H9 (cell line): ENCODE results near the gene CPT2. TPM values are rescaled to one million over a fixed set of nuclear protein-coding genes. Genes with fewer than 3 reads are reported as not detected.

Experiments used
- DNase-seq: peaks from one replicate; pipeline ENCODE4 v3.0.0-alpha.2; 2017
- H2AFZ ChIP-seq: one replicate; pipeline ENCODE4 v1.6.1; 2013; ENCODE audit warnings: mild to moderate bottlenecking, low read length, control low read depth, moderate library complexity
- H2AK5ac ChIP-seq: 2 replicates; pipeline ENCODE4 v1.6.1; 2013; ENCODE audit warnings: low read length, control low read depth, mixed read lengths; ENCODE audit not compliant: insufficient read length
- H2BK120ac ChIP-seq: one replicate; pipeline ENCODE4 v1.6.1; 2013; ENCODE audit warnings: low read depth, mild to moderate bottlenecking, low read length, control low read depth, inconsistent platforms; ENCODE audit not compliant: poor library complexity, severe bottlenecking
- H2BK12ac ChIP-seq: 2 replicates; pipeline ENCODE4 v1.6.1; 2013; ENCODE audit warnings: low read length, control low read depth, mixed read lengths, low read depth; ENCODE audit not compliant: insufficient read length
- H2BK15ac ChIP-seq: 2 replicates; pipeline ENCODE4 v1.6.1; 2013; ENCODE audit warnings: low read depth, low read length, control low read depth
- H2BK20ac ChIP-seq: one replicate; pipeline ENCODE4 v1.6.1; 2013; ENCODE audit warnings: low read depth, mild to moderate bottlenecking, low read length, control low read depth, inconsistent platforms; ENCODE audit not compliant: poor library complexity, severe bottlenecking
- H2BK5ac ChIP-seq: 2 replicates; pipeline ENCODE4 v1.6.1; 2013; ENCODE audit warnings: low read length, control low read depth, mixed read lengths; ENCODE audit not compliant: insufficient read length
- H3K14ac ChIP-seq: 2 replicates; pipeline ENCODE4 v1.6.1; 2013; ENCODE audit warnings: low read length, control low read depth; ENCODE audit not compliant: insufficient read depth
- H3K18ac ChIP-seq: 2 replicates; pipeline ENCODE4 v1.6.1; 2013; ENCODE audit warnings: low read depth, mild to moderate bottlenecking, mixed read lengths, low read length, control low read depth; ENCODE audit not compliant: insufficient read length
- H3K23ac ChIP-seq: 2 replicates; pipeline ENCODE4 v1.6.1; 2013; ENCODE audit warnings: low read length, control low read depth, mixed read lengths, low read depth; ENCODE audit not compliant: insufficient read length
- H3K23me2 ChIP-seq: 2 replicates; pipeline ENCODE4 v1.6.1; 2013; ENCODE audit warnings: low read depth, mild to moderate bottlenecking, mixed read lengths, low read length, control low read depth; ENCODE audit not compliant: insufficient read length, poor library complexity, severe bottlenecking
- H3K27ac ChIP-seq: 2 replicates; pipeline ENCODE4 v1.5.1; 2013; ENCODE audit warnings: low read length, control low read depth, mixed read lengths, low read depth; ENCODE audit not compliant: insufficient read length
- H3K27me3 ChIP-seq: 2 replicates; pipeline ENCODE4 v1.6.1; 2013; ENCODE audit warnings: low read length, control low read depth, inconsistent platforms; ENCODE audit not compliant: insufficient read depth
- H3K4ac ChIP-seq: 2 replicates; pipeline ENCODE4 v1.6.1; 2013; ENCODE audit warnings: low read depth, mild to moderate bottlenecking, control low read depth, inconsistent platforms, low read length, moderate library complexity
- H3K4me1 ChIP-seq: 2 replicates; pipeline ENCODE4 v1.6.1; 2013; ENCODE audit warnings: low read length, control low read depth, inconsistent platforms; ENCODE audit not compliant: insufficient read depth
- H3K4me2 ChIP-seq: 2 replicates; pipeline ENCODE4 v1.6.1; 2013; ENCODE audit warnings: low read length, control low read depth, mixed read lengths; ENCODE audit not compliant: insufficient read length, insufficient read depth
- H3K56ac ChIP-seq: 2 replicates; pipeline ENCODE4 v1.6.1; 2013; ENCODE audit warnings: low read depth, mild to moderate bottlenecking, mixed read lengths, low read length, control low read depth; ENCODE audit not compliant: insufficient read length
- H3K79me1 ChIP-seq: 2 replicates; pipeline ENCODE4 v1.6.1; 2013; ENCODE audit warnings: low read depth, mild to moderate bottlenecking, moderate library complexity, low read length, control low read depth, inconsistent platforms; ENCODE audit not compliant: insufficient read depth, poor library complexity, severe bottlenecking
- H3K79me2 ChIP-seq: 2 replicates; pipeline ENCODE4 v1.6.1; 2013; ENCODE audit warnings: low read length, control low read depth, inconsistent platforms; ENCODE audit not compliant: insufficient read depth
- H3K9ac ChIP-seq: 2 replicates; pipeline ENCODE4 v1.6.1; 2013; ENCODE audit warnings: low read length, control low read depth, mixed read lengths; ENCODE audit not compliant: insufficient read length; ENCODE audit errors: extremely low read depth
- H3K9me3 ChIP-seq: one replicate; pipeline ENCODE4 v1.6.1; 2013; ENCODE audit warnings: low read depth, low read length, inconsistent platforms; ENCODE audit not compliant: control insufficient read depth
- H3T11ph ChIP-seq: one replicate; pipeline ENCODE4 v1.6.1; 2013; ENCODE audit warnings: mild to moderate bottlenecking, low read length, control low read depth, inconsistent platforms
- H4K20me1 ChIP-seq: one replicate; pipeline ENCODE4 v1.6.1; 2013; ENCODE audit not compliant: control insufficient read depth, insufficient read length, insufficient read depth
- H4K5ac ChIP-seq: 2 replicates; pipeline ENCODE4 v1.6.1; 2013; ENCODE audit warnings: low read depth, mild to moderate bottlenecking, mixed read lengths, low read length, control low read depth; ENCODE audit not compliant: insufficient read length
- H4K8ac ChIP-seq: replicated peaks from 2 replicates; pipeline ENCODE4 v1.6.1; 2013; ENCODE audit warnings: low read length, control low read depth, mixed read lengths, low read depth; ENCODE audit not compliant: insufficient read length
- H4K91ac ChIP-seq: 2 replicates; pipeline ENCODE4 v1.6.1; 2013; ENCODE audit warnings: low read depth, mild to moderate bottlenecking, moderate library complexity, mixed read lengths, low read length, control low read depth; ENCODE audit not compliant: insufficient read length
- H3K27ac Mint-ChIP-seq, 3 experiments: 2 replicates in 2 of 3; 3 replicates in 1 of 3; pipeline ENCODE4 v1.8.0; 2020 to 2021; ENCODE audit warnings: mixed read lengths in 3 of 3, mild to moderate bottlenecking in 1 of 3, moderate library complexity in 1 of 3
- H3K27me3 Mint-ChIP-seq: 2 replicates; pipeline ENCODE4 v1.8.0; 2021; ENCODE audit warnings: low read depth, mild to moderate bottlenecking, moderate library complexity, mixed read lengths
- H3K36me3 Mint-ChIP-seq, 3 experiments: 2 replicates in 2 of 3; 3 replicates in 1 of 3; pipeline ENCODE4 v1.8.0; 2020 to 2021; ENCODE audit warnings: low read depth in 3 of 3, mixed read lengths in 3 of 3; ENCODE audit not compliant: insufficient read depth in 1 of 3
- H3K4me1 Mint-ChIP-seq, 2 experiments: 2 replicates each; pipeline ENCODE4 v1.8.0; 2020; ENCODE audit warnings: mixed read lengths in 2 of 2
- H3K4me3 Mint-ChIP-seq, 2 experiments: 2 replicates in 1 of 2; 3 replicates in 1 of 2; pipeline ENCODE4 v1.8.0; 2020 to 2021; ENCODE audit warnings: mild to moderate bottlenecking in 2 of 2, mixed read lengths in 2 of 2, moderate library complexity in 1 of 2
- H3K9me3 Mint-ChIP-seq, 2 experiments: 2 replicates in 1 of 2; 3 replicates in 1 of 2; pipeline ENCODE4 v1.8.0; 2020; ENCODE audit warnings: mild to moderate bottlenecking in 2 of 2, mixed read lengths in 2 of 2, moderate library complexity in 1 of 2
- CTCF ChIP-seq: fragments of 200-600 bp; sonication (generic); conservative IDR thresholded peaks from 3 replicates; pipeline ENCODE4 v1.8.0; 2021; ENCODE audit warnings: antibody characterized with exemption, mild to moderate bottlenecking
- WGBS: extraction: QIAGEN DNeasy Blood & Tissue Kit; methylation state at CpG from one replicate; pipeline ENCODE4 v1.1.7; 2013; ENCODE audit warnings: missing lambda C conversion rate, low lambda C conversion rate, mixed read lengths; ENCODE audit not compliant: insufficient read length; ENCODE audit errors: extremely low coverage; 5-methylcytosine and 5-hydroxymethylcytosine counted together
- total RNA-seq: library from RNA; stranded (reverse); gene quantifications from 2 replicates; pipeline ENCODE4 v1.2.1, GENCODE V29; 2021

Gene CPT2
- total RNA-seq, 1 experiment from 2014 or later: 33.2 TPM

GRCh38 chr1:53244141-53244540 is 47.5 kb downstream of the CPT2 start:
- Mint-ChIP-seq H3K9me3 (no peaks in the 10 kb centered on the region), H3K4me3 (no peak overlapping the region), H3K4me1 (peaks cover under 1 to 2% of the 10 kb centered on the region in 2 experiments; a peak in 3 of 4 replicates), H3K27ac (0 out of 7 replicates have a peak overlapping the region, but pooled peaks of 1 of the 3 experiments have one; percentile 17), H3K27me3 (no peaks in the 10 kb centered on the region; the same call in 1 of the 2 replicates), H3K36me3 (peaks cover 7 to 41% (median 21%) of the 10 kb centered on the region in 3 experiments; a peak in 5 of 7 replicates)
- H3K4me2 ChIP-seq: no peak overlapping the region
- H3K27ac ChIP-seq: no peak overlapping the region
- no peak overlapping the region for H3K56ac ChIP-seq
- no peaks in the 10 kb centered on the region for H3K23me2 ChIP-seq
- no peak for TF ChIP-seq CTCF
- H2BK5ac ChIP-seq: no peak overlapping the region
- no peak overlapping the region for H3K14ac ChIP-seq
- H3K9me3 ChIP-seq: no peaks in the 10 kb centered on the region
- H2BK20ac ChIP-seq: no peak overlapping the region
- H3T11ph ChIP-seq: no peak overlapping the region
- H3K18ac ChIP-seq: no peak overlapping the region
- no peak overlapping the region for H2AFZ ChIP-seq
- no peak overlapping the region for H3K23ac ChIP-seq
- no peaks in the 10 kb centered on the region for H3K79me1 ChIP-seq
- DNase-seq: no peak
- H3K4ac ChIP-seq: no peak overlapping the region
- no peaks in the 10 kb centered on the region for H3K27me3 ChIP-seq
- no peak overlapping the region for H2BK12ac ChIP-seq
- no peak overlapping the region for H4K5ac ChIP-seq
- no peak overlapping the region for H4K8ac ChIP-seq
- no peak overlapping the region for H2BK15ac ChIP-seq
- H3K4me1 ChIP-seq: no peaks in the 10 kb centered on the region
- H3K9ac ChIP-seq: no peak overlapping the region
- H3K79me2 ChIP-seq: no peaks in the 10 kb centered on the region
- no CpG with 5 or more reads among the region's 4 CpGs for WGBS
- H2AK5ac ChIP-seq: no peak overlapping the region
- no peaks in the 10 kb centered on the region for H4K20me1 ChIP-seq
- H4K91ac ChIP-seq: no peak overlapping the region
- no peak overlapping the region for H2BK120ac ChIP-seq
